ENCODE data around the gene ELFN2.

- TF ChIP-seq, protein P1, sequence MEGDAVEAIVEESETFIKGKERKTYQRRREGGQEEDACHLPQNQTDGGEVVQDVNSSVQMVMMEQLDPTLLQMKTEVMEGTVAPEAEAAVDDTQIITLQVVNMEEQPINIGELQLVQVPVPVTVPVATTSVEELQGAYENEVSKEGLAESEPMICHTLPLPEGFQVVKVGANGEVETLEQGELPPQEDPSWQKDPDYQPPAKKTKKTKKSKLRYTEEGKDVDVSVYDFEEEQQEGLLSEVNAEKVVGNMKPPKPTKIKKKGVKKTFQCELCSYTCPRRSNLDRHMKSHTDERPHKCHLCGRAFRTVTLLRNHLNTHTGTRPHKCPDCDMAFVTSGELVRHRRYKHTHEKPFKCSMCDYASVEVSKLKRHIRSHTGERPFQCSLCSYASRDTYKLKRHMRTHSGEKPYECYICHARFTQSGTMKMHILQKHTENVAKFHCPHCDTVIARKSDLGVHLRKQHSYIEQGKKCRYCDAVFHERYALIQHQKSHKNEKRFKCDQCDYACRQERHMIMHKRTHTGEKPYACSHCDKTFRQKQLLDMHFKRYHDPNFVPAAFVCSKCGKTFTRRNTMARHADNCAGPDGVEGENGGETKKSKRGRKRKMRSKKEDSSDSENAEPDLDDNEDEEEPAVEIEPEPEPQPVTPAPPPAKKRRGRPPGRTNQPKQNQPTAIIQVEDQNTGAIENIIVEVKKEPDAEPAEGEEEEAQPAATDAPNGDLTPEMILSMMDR (IDR thresholded peaks at IDR 0.05): no peak
- TF ChIP-seq POLR2AphosphoS5 (IDR thresholded peaks at IDR 0.05) (no peak), POLR2A (IDR thresholded peaks at IDR 0.05) (no peak), EP300 (IDR thresholded peaks at IDR 0.05) (no peak)
These were observed 15.3 kb upstream of the ELFN2 start for GRCh38 chr22:37442537-37442936.

All from stomach (tissue), 4 donors.